ENCODE data around the gene MAGEA12. TPM values are rescaled to one million over a fixed set of nuclear protein-coding genes. Genes with fewer than 3 reads are reported as not detected.
A peak's percentile ranks its signal among the peaks of the same experiment; 100 is the strongest.

MAGEA12 gene
- total and polyA plus RNA-seq, 9 of the 15 experiments (the other 6 are each of a cell fraction or from before 2014, with no cell fraction given): 53.4 to 101 (median 80.4) TPM

DNA sequence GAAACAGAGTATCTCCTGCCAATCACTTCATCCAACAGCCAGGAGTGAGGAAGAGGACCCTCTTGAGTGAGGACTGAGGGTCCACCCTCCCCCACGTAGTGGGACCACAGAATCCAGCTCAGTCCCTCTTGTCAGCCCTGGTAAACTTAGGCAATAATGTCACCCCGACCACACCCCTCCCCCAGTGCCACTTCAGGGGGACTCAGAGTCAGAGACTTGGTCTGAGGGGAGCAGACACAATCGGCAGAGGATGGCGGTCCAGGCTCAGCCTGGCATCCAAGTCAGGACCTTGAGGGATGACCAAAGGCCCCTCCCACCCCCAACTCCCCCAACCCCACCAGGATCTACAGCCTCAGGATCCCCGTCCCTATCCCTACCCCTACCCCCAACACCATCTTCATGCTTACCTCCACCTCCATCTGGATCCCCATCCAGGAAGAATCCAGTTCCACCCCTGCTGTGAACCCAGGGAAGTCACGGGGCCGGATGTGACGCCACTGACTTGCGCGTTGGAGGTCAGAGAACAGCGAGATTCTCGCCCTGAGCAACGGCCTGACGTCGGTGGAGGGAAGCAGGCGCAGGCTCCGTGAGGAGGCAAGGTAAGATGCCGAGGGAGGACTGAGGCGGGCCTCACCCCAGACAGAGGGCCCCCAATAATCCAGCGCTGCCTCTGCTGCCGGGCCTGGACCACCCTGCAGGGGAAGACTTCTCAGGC lies at the start of gene MAGEA12, which contains the start of gene CSAG1 (continued):
- TF ChIP-seq ZNF124 (CRISPR knock-in tag; IDR thresholded peaks at IDR 0.05): no peak
- TF ChIP-seq SMARCA5 (IDR thresholded peaks at IDR 0.05): no peak
- TF ChIP-seq NCOA1 (IDR thresholded peaks at IDR 0.05; ENCODE audit: low read depth): no peak
- no peak for TF ChIP-seq CEBPZ (IDR thresholded peaks at IDR 0.05; ENCODE audit: borderline replicate concordance, low read depth, low read length)
- TF ChIP-seq ZNF717 (CRISPR knock-in tag; IDR thresholded peaks at IDR 0.05): no peak
- TF ChIP-seq SAFB (IDR thresholded peaks at IDR 0.05; ENCODE audit: borderline replicate concordance, low read depth, low read length): no peak
- TF ChIP-seq PCBP2 (IDR thresholded peaks at IDR 0.05; ENCODE audit: low read depth, low read length, poor library complexity, severe bottlenecking): no peak
- no peak for TF ChIP-seq SRSF9 (IDR thresholded peaks at IDR 0.05; ENCODE audit: borderline replicate concordance, low read depth, low read length)
- TF ChIP-seq MBD2 (IDR thresholded peaks at IDR 0.05; ENCODE audit: borderline replicate concordance, low read depth): no peak
- peak; percentile 48; the same call in 1 of the 2 replicates for TF ChIP-seq MYC (IDR thresholded peaks at IDR 0.05; ENCODE audit: low read depth, low read length)
- no peak for TF ChIP-seq MYC (CRISPR knock-in tag; IDR thresholded peaks at IDR 0.05; ENCODE audit: borderline replicate concordance, low read depth)
- no peak for TF ChIP-seq TAF9B (IDR thresholded peaks at IDR 0.05; ENCODE audit: partially characterized antibody)
- TF ChIP-seq, protein P1, sequence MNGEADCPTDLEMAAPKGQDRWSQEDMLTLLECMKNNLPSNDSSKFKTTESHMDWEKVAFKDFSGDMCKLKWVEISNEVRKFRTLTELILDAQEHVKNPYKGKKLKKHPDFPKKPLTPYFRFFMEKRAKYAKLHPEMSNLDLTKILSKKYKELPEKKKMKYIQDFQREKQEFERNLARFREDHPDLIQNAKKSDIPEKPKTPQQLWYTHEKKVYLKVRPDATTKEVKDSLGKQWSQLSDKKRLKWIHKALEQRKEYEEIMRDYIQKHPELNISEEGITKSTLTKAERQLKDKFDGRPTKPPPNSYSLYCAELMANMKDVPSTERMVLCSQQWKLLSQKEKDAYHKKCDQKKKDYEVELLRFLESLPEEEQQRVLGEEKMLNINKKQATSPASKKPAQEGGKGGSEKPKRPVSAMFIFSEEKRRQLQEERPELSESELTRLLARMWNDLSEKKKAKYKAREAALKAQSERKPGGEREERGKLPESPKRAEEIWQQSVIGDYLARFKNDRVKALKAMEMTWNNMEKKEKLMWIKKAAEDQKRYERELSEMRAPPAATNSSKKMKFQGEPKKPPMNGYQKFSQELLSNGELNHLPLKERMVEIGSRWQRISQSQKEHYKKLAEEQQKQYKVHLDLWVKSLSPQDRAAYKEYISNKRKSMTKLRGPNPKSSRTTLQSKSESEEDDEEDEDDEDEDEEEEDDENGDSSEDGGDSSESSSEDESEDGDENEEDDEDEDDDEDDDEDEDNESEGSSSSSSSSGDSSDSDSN (IDR thresholded peaks at IDR 0.05; ENCODE audit: borderline replicate concordance in 1 of 2, low read depth in 2 of 2, low read length in 2 of 2): no peak
- TF ChIP-seq TAF1 (IDR thresholded peaks at IDR 0.05; ENCODE audit: control insufficient read depth, extremely low read depth, insufficient read depth, low read length, severe bottlenecking): peak; percentile 79
- TF ChIP-seq BRD9 (IDR thresholded peaks at IDR 0.05; ENCODE audit: low read depth, partially characterized antibody): no peak
- no peak for TF ChIP-seq NFIX (CRISPR knock-in tag; IDR thresholded peaks at IDR 0.05; ENCODE audit: low read depth)
- TF ChIP-seq, protein P2, sequence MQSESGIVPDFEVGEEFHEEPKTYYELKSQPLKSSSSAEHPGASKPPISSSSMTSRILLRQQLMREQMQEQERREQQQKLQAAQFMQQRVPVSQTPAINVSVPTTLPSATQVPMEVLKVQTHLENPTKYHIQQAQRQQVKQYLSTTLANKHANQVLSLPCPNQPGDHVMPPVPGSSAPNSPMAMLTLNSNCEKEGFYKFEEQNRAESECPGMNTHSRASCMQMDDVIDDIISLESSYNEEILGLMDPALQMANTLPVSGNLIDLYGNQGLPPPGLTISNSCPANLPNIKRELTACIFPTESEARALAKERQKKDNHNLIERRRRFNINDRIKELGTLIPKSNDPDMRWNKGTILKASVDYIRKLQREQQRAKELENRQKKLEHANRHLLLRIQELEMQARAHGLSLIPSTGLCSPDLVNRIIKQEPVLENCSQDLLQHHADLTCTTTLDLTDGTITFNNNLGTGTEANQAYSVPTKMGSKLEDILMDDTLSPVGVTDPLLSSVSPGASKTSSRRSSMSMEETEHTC (IDR thresholded peaks at IDR 0.05): peak; percentile 18; the same call in 1 of the 2 replicates
- TF ChIP-seq NR2C1 (IDR thresholded peaks at IDR 0.05): peak; percentile 89
- peak; percentile 93 for TF ChIP-seq NR2C1 (tag; IDR thresholded peaks at IDR 0.05)
- no peak for TF ChIP-seq OTX1 (CRISPR knock-in tag; IDR thresholded peaks at IDR 0.05)
- no peak for TF ChIP-seq ZC3H11A (IDR thresholded peaks at IDR 0.05; ENCODE audit: low read depth, low read length)
- TF ChIP-seq SAP30 (IDR thresholded peaks at IDR 0.05; ENCODE audit: borderline replicate concordance, insufficient read depth, low read depth, low read length, poor library complexity, severe bottlenecking): no peak
